ENCODE measurements around the gene BBS10.

DNA sequence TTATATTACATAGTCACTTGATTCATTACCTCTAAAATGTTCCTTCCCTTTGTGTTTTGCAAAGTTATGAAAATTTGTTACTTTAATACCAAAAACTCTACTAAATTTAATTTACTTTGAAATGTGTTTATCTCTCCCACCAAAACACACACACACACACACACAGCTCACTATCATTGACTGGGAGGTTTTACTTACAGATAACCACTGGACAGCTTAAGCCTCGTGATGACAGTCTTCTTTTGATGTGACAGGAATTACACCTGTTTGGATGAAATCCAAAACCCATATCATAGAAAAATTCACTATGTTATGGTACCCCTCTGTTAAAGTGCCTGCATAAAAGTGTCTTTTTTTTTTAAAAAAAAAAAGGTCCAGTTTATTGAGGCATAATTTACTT is 15.6 kb downstream of the BBS10 start:
- no peak for TF ChIP-seq CTCF (conservative IDR thresholded peaks at IDR 0.05)
- no peak for TF ChIP-seq EZH2 (IDR thresholded peaks at IDR 0.05; ENCODE audit: low read depth)
